Spleen (tissue), 11 donors: ENCODE results near the gene DNM3. TPM values are rescaled to one million over a fixed set of nuclear protein-coding genes. Genes with fewer than 3 reads are reported as not detected.
"Not testable (repeated sequence)": the region's sequence is repeated elsewhere in the genome, so short reads cannot be mapped to it uniquely, and the experiment has no call there.

Experiments used
- DNase-seq: peaks from one replicate; pipeline ENCODE4 v3.0.0-alpha.2; 2020
- H3K27ac ChIP-seq, 8 donors: fragments of 200-600 bp; sonication (generic) in 7 of 8; 1 replicate in 4 of 8; 2 replicates in 4 of 8; pipeline versions ENCODE4 v1.5.0 to v1.8.0; 2016 to 2021; ENCODE audit warnings: inconsistent platforms in 4 of 8, mild to moderate bottlenecking in 4 of 8, moderate library complexity in 1 of 8
- H3K27me3 ChIP-seq, 7 donors: fragments of 200-600 bp; sonication (generic) in 6 of 7; replicated peaks in 1 of 7; 1 replicate in 4 of 7; 2 replicates in 3 of 7; pipeline versions ENCODE4 v1.5.0 to v1.8.0; 2016 to 2021; ENCODE audit warnings: inconsistent platforms in 3 of 7, mild to moderate bottlenecking in 1 of 7
- H3K36me3 ChIP-seq, 6 donors: fragments of 200-600 bp; sonication (generic) in 5 of 6; 1 replicate in 4 of 6; 2 replicates in 2 of 6; pipeline versions ENCODE4 v1.5.0 to v1.8.0; 2016 to 2021; ENCODE audit warnings: inconsistent platforms in 2 of 6
- H3K4me1 ChIP-seq, 6 donors: fragments of 200-600 bp; sonication (generic) in 5 of 6; 1 replicate in 3 of 6; 2 replicates in 3 of 6; pipeline versions ENCODE4 v1.5.0 to v1.8.0; 2016 to 2021; ENCODE audit warnings: inconsistent platforms in 3 of 6
- H3K4me3 ChIP-seq, 8 donors: fragments of 200-600 bp; sonication (generic) in 7 of 8; 1 replicate in 4 of 8; 2 replicates in 4 of 8; pipeline versions ENCODE4 v1.5.0 to v1.8.0; 2016 to 2021; ENCODE audit warnings: inconsistent platforms in 4 of 8, mild to moderate bottlenecking in 4 of 8, moderate library complexity in 2 of 8
- H3K9me3 ChIP-seq, 8 donors: fragments of 200-600 bp; sonication (generic) in 7 of 8; 1 replicate in 4 of 8; 2 replicates in 4 of 8; pipeline versions ENCODE4 v1.5.0 to v1.8.0; 2016 to 2021; ENCODE audit warnings: inconsistent platforms in 4 of 8
- CTCF ChIP-seq, 11 experiments: fragments of 200-600 bp in 7 of 11; fragments of 450-650 bp in 4 of 11; sonication (generic) in 4 of 11; IDR thresholded peaks in 8 of 11; conservative IDR thresholded peaks in 3 of 11; 1 replicate in 7 of 11; 2 replicates in 4 of 11; pipeline versions ENCODE4 v1.4.0 to v1.8.0; 2016 to 2021; ENCODE audit warnings: antibody characterized with exemption in 11 of 11, inconsistent platforms in 4 of 11, mild to moderate bottlenecking in 1 of 11
- POLR2A ChIP-seq, 3 donors: fragments of 450-650 bp; IDR thresholded peaks; one replicate each; pipeline ENCODE4 v1.5.1; 2017; ENCODE audit warnings: antibody characterized with exemption in 3 of 3, mild to moderate bottlenecking in 1 of 3
- POLR2AphosphoS5 ChIP-seq, 3 donors: sonication (generic); formaldehyde crosslinking; IDR thresholded peaks; one replicate each; pipeline ENCODE4 v1.5.1; 2017; ENCODE audit warnings: antibody characterized with exemption in 3 of 3
- WGBS, 5 donors: extraction: QIAGEN DNeasy Blood & Tissue Kit in 3 of 5; methylation state at CpG; one replicate each; pipeline versions ENCODE4 v1.1.5 to v1.1.7; 2013 to 2018; 5-methylcytosine and 5-hydroxymethylcytosine counted together
- intact Hi-C: fragments of 100-400 bp; cut with DNase I; formaldehyde crosslinking; loops from one replicate; pipeline ENCODE4 v1.15.0; 2023; ENCODE audit warnings: low total_unique reads
- polyA plus RNA-seq, 3 donors: library from polyadenylated mRNA; stranded (reverse); fragments of 200-250 nt; gene quantifications; one replicate each; pipeline ENCODE4 v1.2.1, GENCODE V29; 2013
- total RNA-seq, 7 donors: library from RNA; depleted of rRNA in 3 of 7; stranded (reverse); fragments of >200 nt in 3 of 7; fragmentation: NEBNext Ultra II Directional in 4 of 7; extraction: Animal tissue kit (Norgen Biotek cat#: 25700) in 4 of 7; gene quantifications; one replicate each; pipeline versions ENCODE4 v1.1.0 to v1.2.1, GENCODE V29; 2016 to 2021
- donor health status: healthy with polysubstance abuse.
- donor health status: DM: no; HTN: no; CAD: no; lungs with moderate emphysema.
- donor health status: DM: no; HTN: no; CAD: no.
- donor health status: Bipolar disorder and iron deficiency.
- donor health status: healthy.
- donor health status: DM: no; HTN: no; CAD: no.
- donor health status: DM: yes; HTN: yes; CAD: no.

DNM3 gene
- total and polyA plus RNA-seq, 10 donors = 0.61 to 10.2 (median 4.9) TPM

DNA sequence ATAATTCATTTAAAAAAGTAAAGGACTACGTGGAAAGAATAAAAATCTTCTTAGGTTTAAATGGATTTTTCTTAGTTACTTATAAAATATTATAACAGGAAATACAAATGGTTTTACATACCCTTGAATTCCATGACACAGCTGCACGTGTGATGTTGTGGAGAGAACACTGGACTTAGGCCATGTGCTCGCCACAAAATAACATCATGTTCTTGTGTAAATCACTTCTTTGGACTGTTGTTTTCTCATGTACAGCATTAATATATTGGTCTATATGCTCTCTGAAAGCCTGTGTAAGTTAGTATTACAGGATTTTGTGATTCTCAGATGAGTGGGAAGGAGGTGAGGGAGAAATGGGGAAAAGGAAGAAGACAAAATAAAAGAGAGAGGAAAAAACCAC lies 228.2 kb downstream of the DNM3 start:
- no peaks in the 10 kb centered on the region for H3K36me3 ChIP-seq
- no peak for DNase-seq
- intact Hi-C loops = no loop called here
- H3K9me3 ChIP-seq = peaks cover 0 to 2% (median 0%) of the 10 kb centered on the region in 8 donors
- H3K4me3 ChIP-seq = no peak overlapping the region
- TF ChIP-seq CTCF (IDR thresholded peaks at IDR 0.05 in 8 of 11, conservative IDR thresholded peaks at IDR 0.05 in 3 of 11) = no peak
- no peak for TF ChIP-seq POLR2AphosphoS5 (IDR thresholded peaks at IDR 0.05)
- TF ChIP-seq POLR2A (IDR thresholded peaks at IDR 0.05) = no peak
- H3K27me3 ChIP-seq = no peaks in the 10 kb centered on the region
- peak overlapping the region in 1 of 8 donors; percentile 3 for H3K27ac ChIP-seq
- H3K4me1 ChIP-seq = no peaks in the 10 kb centered on the region
- 52 to 63% (median 61%) methylated on average over 3 of the region's 3 CpGs for WGBS, 5 donors

DNA sequence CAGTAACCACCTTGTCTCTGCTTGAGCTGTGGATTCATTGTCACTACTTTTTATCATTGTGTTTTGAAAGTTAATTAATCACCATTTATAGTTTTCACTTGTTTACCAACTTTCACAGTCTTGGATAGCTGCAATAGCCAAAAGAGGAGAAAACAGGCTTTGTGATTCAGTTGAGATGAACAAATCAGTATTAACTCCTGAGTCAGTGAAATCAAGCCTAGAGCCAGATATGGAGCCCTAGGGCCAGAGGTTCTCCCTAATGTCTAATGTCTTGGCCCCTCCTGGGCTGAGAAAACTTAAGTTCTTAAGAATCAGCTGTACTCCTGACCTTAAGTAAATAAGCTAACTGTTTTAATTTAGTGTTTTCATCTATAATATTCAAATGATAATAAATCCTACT lies 228.8 kb downstream of the DNM3 start:
- DNase-seq = no peak
- peak overlapping the region in 1 of 8 donors; percentile 3 for H3K27ac ChIP-seq
- H3K36me3 ChIP-seq = no peaks in the 10 kb centered on the region
- peaks cover 0 to 5% (median 0%) of the 10 kb centered on the region in 8 donors for H3K9me3 ChIP-seq
- no peak overlapping the region for H3K4me3 ChIP-seq
- H3K4me1 ChIP-seq = no peaks in the 10 kb centered on the region
- H3K27me3 ChIP-seq = no peaks in the 10 kb centered on the region
- TF ChIP-seq POLR2AphosphoS5 (IDR thresholded peaks at IDR 0.05) = no peak
- TF ChIP-seq CTCF (IDR thresholded peaks at IDR 0.05 in 8 of 11, conservative IDR thresholded peaks at IDR 0.05 in 3 of 11) = no peak
- intact Hi-C loops = no loop called here

DNA sequence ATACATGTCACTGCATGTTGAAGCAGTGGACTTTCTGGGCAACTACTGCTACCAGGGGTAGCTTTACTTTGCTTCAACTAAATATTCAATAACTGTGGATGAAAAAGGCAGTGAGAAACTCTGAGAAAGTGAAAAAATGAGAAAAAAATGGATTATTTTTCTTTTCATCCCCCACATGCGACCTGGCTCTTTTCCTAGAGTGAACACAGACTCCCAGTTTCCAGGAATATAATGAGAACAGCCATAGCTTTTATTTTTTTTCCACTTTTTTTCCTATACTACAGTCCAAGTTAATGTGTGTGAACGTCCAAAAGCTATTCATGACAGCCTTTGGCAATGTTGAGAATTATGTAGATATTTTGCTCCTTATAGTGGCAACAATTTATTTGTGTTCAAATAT lies 230.4 kb downstream of the DNM3 start:
- H3K4me3 ChIP-seq = no peak overlapping the region
- TF ChIP-seq POLR2A (IDR thresholded peaks at IDR 0.05) = no peak
- no peak for TF ChIP-seq POLR2AphosphoS5 (IDR thresholded peaks at IDR 0.05)
- no peak for TF ChIP-seq CTCF (IDR thresholded peaks at IDR 0.05 in 8 of 11, conservative IDR thresholded peaks at IDR 0.05 in 3 of 11)
- no peaks in the 10 kb centered on the region for H3K36me3 ChIP-seq
- WGBS, 5 donors = 65 to 91% (median 80%) methylated on average over 2 of the region's 2 CpGs
- H3K4me1 ChIP-seq = no peaks in the 10 kb centered on the region
- intact Hi-C loops = no loop called here
- peaks cover 0 to 5% (median 0%) of the 10 kb centered on the region in 8 donors for H3K9me3 ChIP-seq
- DNase-seq = no peak
- peak overlapping the region in 1 of 8 donors; percentile 19 for H3K27ac ChIP-seq
- no peaks in the 10 kb centered on the region for H3K27me3 ChIP-seq

- H3K4me3 ChIP-seq, H3K36me3 ChIP-seq, DNase-seq, H3K27me3 ChIP-seq, intact Hi-C loops, H3K4me1 ChIP-seq, H3K9me3 ChIP-seq, H3K27ac ChIP-seq: not testable (repeated sequence)
- WGBS, 5 donors = 85 to 96% (median 94%) methylated on average over 4 of the region's 4 CpGs
Observed at GRCh38 chr1:172079859-172080258, 238.6 kb downstream of the DNM3 start.

DNA sequence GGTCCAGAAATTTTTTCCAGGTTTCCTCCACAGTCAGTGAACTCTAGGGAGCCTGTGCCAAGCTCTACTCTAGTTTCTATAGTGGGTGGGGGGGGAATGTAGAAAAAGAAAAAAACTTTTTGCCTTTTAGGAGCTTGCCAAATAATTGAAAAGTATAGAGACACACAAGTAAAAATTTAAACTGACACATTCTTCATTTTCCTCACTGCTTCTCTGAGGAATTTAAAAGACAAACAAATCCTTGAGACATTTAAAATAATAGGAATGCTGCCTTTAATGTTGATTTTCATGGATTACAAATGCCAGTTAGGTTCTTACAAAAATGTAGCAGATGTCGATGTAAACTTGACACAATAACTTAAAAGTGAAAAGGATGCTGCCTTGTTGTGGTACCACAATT lies 241.9 kb downstream of the DNM3 start:
- no peak for DNase-seq
- 82 to 98% (median 94%) methylated on average over 1 of the region's 1 CpG for WGBS, 5 donors

More for the DNA sequence above, 241.9 kb downstream of the DNM3 start:
- H3K9me3 ChIP-seq = no peaks in the 10 kb centered on the region
- intact Hi-C loops = no loop called here
- TF ChIP-seq POLR2AphosphoS5 (IDR thresholded peaks at IDR 0.05) = no peak
- TF ChIP-seq CTCF (IDR thresholded peaks at IDR 0.05 in 8 of 11, conservative IDR thresholded peaks at IDR 0.05 in 3 of 11) = no peak
- no peak for TF ChIP-seq POLR2A (IDR thresholded peaks at IDR 0.05)
- H3K27ac ChIP-seq = no peak overlapping the region
- no peaks in the 10 kb centered on the region for H3K4me1 ChIP-seq
- H3K36me3 ChIP-seq = no peaks in the 10 kb centered on the region
- H3K27me3 ChIP-seq = no peaks in the 10 kb centered on the region
- no peak overlapping the region for H3K4me3 ChIP-seq
